Esophagus squamous epithelium (tissue), 4 donors: ENCODE data around the gene DOCK3.

ENCODE experiments used
- POLR2A ChIP-seq, 4 donors: fragments of 450-650 bp; IDR thresholded peaks; one replicate each; pipeline ENCODE4 v1.6.1; 2017; ENCODE audit warnings: antibody characterized with exemption in 4 of 4, mild to moderate bottlenecking in 4 of 4, moderate library complexity in 3 of 4
- TF ChIP-seq, protein P1 (sequence below), 6 experiments: fragments of 450-650 bp in 4 of 6; fragments of 200-600 bp in 2 of 6; sonication (generic) in 2 of 6; IDR thresholded peaks; one replicate each; pipeline ENCODE4 v1.5.1; 2016 to 2019; ENCODE audit warnings: antibody characterized with exemption in 6 of 6, mild to moderate bottlenecking in 4 of 6, moderate library complexity in 4 of 6

DNA sequence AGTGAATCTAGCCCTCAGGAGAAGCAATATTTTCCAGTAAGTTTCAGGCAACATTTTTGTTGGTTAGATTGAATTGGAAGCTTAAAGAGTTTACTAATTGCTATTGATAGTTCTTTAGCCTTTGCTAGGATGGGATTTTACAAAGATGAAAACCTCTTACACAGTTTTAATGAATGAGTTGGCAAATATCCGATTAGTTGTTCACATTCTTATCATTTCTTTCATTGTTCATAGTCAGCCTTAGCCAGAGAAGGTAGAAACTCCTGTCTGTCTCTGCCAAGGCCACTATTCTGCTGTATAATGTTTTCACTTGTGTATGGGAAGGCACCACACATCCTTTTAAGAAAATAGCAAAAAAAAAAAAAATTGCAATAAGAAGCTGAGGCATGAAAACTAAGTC is 488.3 kb downstream of the DOCK3 start:
- TF ChIP-seq, protein P1, sequence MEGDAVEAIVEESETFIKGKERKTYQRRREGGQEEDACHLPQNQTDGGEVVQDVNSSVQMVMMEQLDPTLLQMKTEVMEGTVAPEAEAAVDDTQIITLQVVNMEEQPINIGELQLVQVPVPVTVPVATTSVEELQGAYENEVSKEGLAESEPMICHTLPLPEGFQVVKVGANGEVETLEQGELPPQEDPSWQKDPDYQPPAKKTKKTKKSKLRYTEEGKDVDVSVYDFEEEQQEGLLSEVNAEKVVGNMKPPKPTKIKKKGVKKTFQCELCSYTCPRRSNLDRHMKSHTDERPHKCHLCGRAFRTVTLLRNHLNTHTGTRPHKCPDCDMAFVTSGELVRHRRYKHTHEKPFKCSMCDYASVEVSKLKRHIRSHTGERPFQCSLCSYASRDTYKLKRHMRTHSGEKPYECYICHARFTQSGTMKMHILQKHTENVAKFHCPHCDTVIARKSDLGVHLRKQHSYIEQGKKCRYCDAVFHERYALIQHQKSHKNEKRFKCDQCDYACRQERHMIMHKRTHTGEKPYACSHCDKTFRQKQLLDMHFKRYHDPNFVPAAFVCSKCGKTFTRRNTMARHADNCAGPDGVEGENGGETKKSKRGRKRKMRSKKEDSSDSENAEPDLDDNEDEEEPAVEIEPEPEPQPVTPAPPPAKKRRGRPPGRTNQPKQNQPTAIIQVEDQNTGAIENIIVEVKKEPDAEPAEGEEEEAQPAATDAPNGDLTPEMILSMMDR (IDR thresholded peaks at IDR 0.05) = no peak
- TF ChIP-seq POLR2A (IDR thresholded peaks at IDR 0.05) = no peak
